HEK293T (cell line): ENCODE measurements around the gene KIF25.

Experiments
- CTCF ChIA-PET: fragments of 350-600 bp; formaldehyde crosslinking; extraction: SDS; loops from one replicate; lab custom pipeline; 2021; ENCODE audit warnings: antibody characterized with exemption, inconsistent platforms; lab: Yijun Ruan, JAX
- POLR2A ChIA-PET: fragments of 350-600 bp; formaldehyde crosslinking; extraction: SDS; loops from one replicate; lab custom pipeline; 2020; ENCODE audit warnings: antibody characterized with exemption, inconsistent platforms; lab: Yijun Ruan, JAX
- DNase-seq: peaks from one replicate; pipeline ENCODE4 v3.0.0; 2012; ENCODE audit warnings: mixed read lengths; ENCODE audit errors: extremely low spot score
- ARNT ChIP-seq: fragments of 450-650 bp; IDR thresholded peaks from 2 replicates; pipeline ENCODE4 v1.6.1; 2017; ENCODE audit warnings: mild to moderate bottlenecking
- BHLHE40 ChIP-seq: fragments of 450-650 bp; IDR thresholded peaks from 2 replicates; pipeline ENCODE4 v1.6.1; 2016; ENCODE audit warnings: mild to moderate bottlenecking, moderate library complexity, borderline replicate concordance
- CTBP1 ChIP-seq: fragments of 450-650 bp; IDR thresholded peaks from 2 replicates; pipeline ENCODE4 v1.6.1; 2016; ENCODE audit warnings: borderline replicate concordance
- ELF4 ChIP-seq: fragments of 450-650 bp; IDR thresholded peaks from 2 replicates; pipeline ENCODE4 v1.6.1; 2017; ENCODE audit warnings: antibody characterized with exemption
- FOXA1 ChIP-seq: fragments of 450-650 bp; IDR thresholded peaks from 2 replicates; pipeline ENCODE4 v1.6.1; 2016; ENCODE audit warnings: mild to moderate bottlenecking
- FOXK2 ChIP-seq: fragments of 450-650 bp; IDR thresholded peaks from 2 replicates; pipeline ENCODE4 v1.6.1; 2016; ENCODE audit warnings: mild to moderate bottlenecking
- FOXM1 ChIP-seq: fragments of 450-650 bp; IDR thresholded peaks from 2 replicates; pipeline ENCODE4 v1.6.1; 2017; ENCODE audit warnings: mild to moderate bottlenecking, borderline replicate concordance
- HDGF ChIP-seq: fragments of 450-650 bp; IDR thresholded peaks from 2 replicates; pipeline ENCODE4 v1.6.1; 2017; ENCODE audit warnings: antibody characterized with exemption, borderline replicate concordance
- L3MBTL2 ChIP-seq: fragments of 450-650 bp; conservative IDR thresholded peaks from 2 replicates; pipeline ENCODE4 v1.6.1; 2016; ENCODE audit warnings: mild to moderate bottlenecking
- LEF1 ChIP-seq: fragments of 450-650 bp; IDR thresholded peaks from 2 replicates; pipeline ENCODE4 v1.6.1; 2017; ENCODE audit warnings: mild to moderate bottlenecking, borderline replicate concordance
- NFRKB ChIP-seq: fragments of 450-650 bp; IDR thresholded peaks from 2 replicates; pipeline ENCODE4 v1.6.1; 2016; ENCODE audit warnings: mild to moderate bottlenecking, moderate library complexity
- PKNOX1 ChIP-seq: fragments of 450-650 bp; IDR thresholded peaks from 2 replicates; pipeline ENCODE4 v1.6.1; 2016
- SP1 ChIP-seq: fragments of 450-650 bp; IDR thresholded peaks from 2 replicates; pipeline ENCODE4 v1.6.1; 2017
- SUZ12 ChIP-seq: fragments of 450-650 bp; IDR thresholded peaks from 2 replicates; pipeline ENCODE4 v1.6.1; 2016; ENCODE audit warnings: mild to moderate bottlenecking
- TARDBP ChIP-seq: fragments of 450-650 bp; IDR thresholded peaks from 2 replicates; pipeline ENCODE4 v1.6.1; 2016
- ZNF384 ChIP-seq: fragments of 450-650 bp; IDR thresholded peaks from 2 replicates; pipeline ENCODE4 v1.6.1; 2016

KIF25 gene

DNA sequence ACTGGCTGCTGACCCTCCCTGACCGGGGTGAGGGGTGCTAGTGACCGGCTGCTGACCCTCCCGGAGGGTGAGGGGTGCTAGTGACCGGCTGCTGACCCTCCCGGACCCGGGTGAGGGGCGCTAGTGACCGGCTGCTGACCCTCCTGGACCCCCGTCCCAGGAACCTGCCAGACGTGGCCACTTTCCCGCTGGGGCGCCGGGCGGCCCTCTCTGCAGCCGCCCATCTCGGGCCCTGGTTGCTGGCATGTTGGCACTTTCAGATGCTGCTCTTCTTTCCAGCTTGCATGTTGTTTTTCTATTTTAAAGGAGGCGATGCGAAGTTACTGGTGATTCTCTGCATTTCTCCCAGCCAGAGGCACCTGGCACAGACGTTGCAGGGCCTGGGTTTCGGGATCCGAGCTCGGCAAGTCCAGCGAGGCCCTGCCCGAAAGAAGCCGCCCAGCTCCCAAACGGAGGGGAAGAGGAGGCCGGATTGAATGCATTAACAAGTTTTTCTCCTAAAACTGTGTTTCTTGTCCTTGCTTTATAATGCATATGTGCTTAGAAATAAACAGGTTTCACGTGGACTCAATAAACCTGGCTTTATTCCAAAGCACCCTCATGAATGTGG, 47.2 kb downstream of the KIF25 start:
- DNase-seq = no peak
- ChIA-PET CTCF (no interaction called here), POLR2A (interaction anchor here (0.9 to 1.4 kb wide), 2 partner anchors 8 to 9 kb away, joined by 3 to 5 read pairs; no protein-coding TSS in a partner anchor)
- no peak for TF ChIP-seq PKNOX1
- TF ChIP-seq L3MBTL2 = no peak
- no peak for TF ChIP-seq NFRKB
- no peak for TF ChIP-seq FOXA1
- TF ChIP-seq ELF4 = no peak
- TF ChIP-seq BHLHE40 = no peak
- TF ChIP-seq CTBP1 = no peak
- TF ChIP-seq HDGF = no peak
- no peak for TF ChIP-seq ARNT
- TF ChIP-seq SUZ12 = no peak
- TF ChIP-seq FOXM1 = no peak

- TF ChIP-seq LEF1 = no peak
- no peak for TF ChIP-seq TARDBP
- TF ChIP-seq ARNT = no peak
- TF ChIP-seq ELF4 = no peak
- no peak for TF ChIP-seq SP1
- no peak for TF ChIP-seq FOXM1
- no peak for TF ChIP-seq FOXA1
- TF ChIP-seq L3MBTL2 = no peak
- no peak for TF ChIP-seq SUZ12
- TF ChIP-seq NFRKB = no peak
- TF ChIP-seq PKNOX1 = no peak
- no peak for TF ChIP-seq HDGF
- no peak for TF ChIP-seq BHLHE40
- no peak for TF ChIP-seq ZNF384
- TF ChIP-seq CTBP1 = no peak
- no peak for TF ChIP-seq FOXK2
- CTCF ChIA-PET = interaction anchor here (0.6 kb wide), 1 partner anchor 76 kb away, joined by 5 read pairs; no protein-coding TSS in a partner anchor
Observed at GRCh38 chr6:168045141-168045691, 47.7 kb downstream of the KIF25 start.

GRCh38 chr6:168045706-168046620, 48.5 kb downstream of the KIF25 start:
- ChIA-PET CTCF (interaction anchor here (0.6 kb wide), 1 partner anchor 76 kb away, joined by 5 read pairs; no protein-coding TSS in a partner anchor), POLR2A (interaction anchor here (1.4 kb wide), 1 partner anchor 11 kb away, joined by 5 read pairs; no protein-coding TSS in a partner anchor)

More at GRCh38 chr6:168045141-168045691, 47.7 kb downstream of the KIF25 start:
- DNase-seq = no peak
- POLR2A ChIA-PET = interaction anchor here (0.9 to 1.4 kb wide), 2 partner anchors 8 to 10 kb away, joined by 3 to 5 read pairs; no protein-coding TSS in a partner anchor

GRCh38 chr6:168046696-168047095, 49.2 kb downstream of the KIF25 start:
- no peak for TF ChIP-seq BHLHE40
- no peak for TF ChIP-seq PKNOX1
- TF ChIP-seq ZNF384 = no peak
- no peak for TF ChIP-seq ARNT
- TF ChIP-seq FOXK2 = no peak
- TF ChIP-seq HDGF = no peak
- no peak for TF ChIP-seq FOXA1
- no peak for TF ChIP-seq ELF4
- TF ChIP-seq NFRKB = no peak
- TF ChIP-seq TARDBP = no peak
- DNase-seq = no peak
- CTCF ChIA-PET = no interaction called here
- POLR2A ChIA-PET = no interaction called here

More at GRCh38 chr6:168045706-168046620, 48.5 kb downstream of the KIF25 start:
- TF ChIP-seq BHLHE40 (no peak), FOXM1 (no peak), LEF1 (no peak), PKNOX1 (no peak), TARDBP (no peak), SUZ12 (no peak), NFRKB (no peak)
- DNase-seq = no peak
